Gastrocnemius medialis (tissue), 4 donors: Measurements from ENCODE around the gene TMEM125.

Experiments used
- POLR2A ChIP-seq, 2 donors: fragments of 450-650 bp; IDR thresholded peaks; one replicate each; pipeline ENCODE4 v1.6.1; 2017; ENCODE audit warnings: antibody characterized with exemption in 2 of 2, mild to moderate bottlenecking in 2 of 2, moderate library complexity in 2 of 2
- TF ChIP-seq, protein P1 (sequence below), 5 experiments: fragments of 450-650 bp in 3 of 5; fragments of 200-600 bp in 2 of 5; sonication (generic) in 2 of 5; IDR thresholded peaks in 4 of 5; conservative IDR thresholded peaks in 1 of 5; 1 replicate in 4 of 5; 2 replicates in 1 of 5; pipeline ENCODE4 v1.5.1; 2016 to 2019; ENCODE audit warnings: antibody characterized with exemption in 5 of 5, mild to moderate bottlenecking in 3 of 5, moderate library complexity in 3 of 5

GRCh38 chr1:43313771-43314170 lies 44.0 kb downstream of the TMEM125 start:
- no peak for TF ChIP-seq POLR2A (IDR thresholded peaks at IDR 0.05)
- TF ChIP-seq, protein P1, sequence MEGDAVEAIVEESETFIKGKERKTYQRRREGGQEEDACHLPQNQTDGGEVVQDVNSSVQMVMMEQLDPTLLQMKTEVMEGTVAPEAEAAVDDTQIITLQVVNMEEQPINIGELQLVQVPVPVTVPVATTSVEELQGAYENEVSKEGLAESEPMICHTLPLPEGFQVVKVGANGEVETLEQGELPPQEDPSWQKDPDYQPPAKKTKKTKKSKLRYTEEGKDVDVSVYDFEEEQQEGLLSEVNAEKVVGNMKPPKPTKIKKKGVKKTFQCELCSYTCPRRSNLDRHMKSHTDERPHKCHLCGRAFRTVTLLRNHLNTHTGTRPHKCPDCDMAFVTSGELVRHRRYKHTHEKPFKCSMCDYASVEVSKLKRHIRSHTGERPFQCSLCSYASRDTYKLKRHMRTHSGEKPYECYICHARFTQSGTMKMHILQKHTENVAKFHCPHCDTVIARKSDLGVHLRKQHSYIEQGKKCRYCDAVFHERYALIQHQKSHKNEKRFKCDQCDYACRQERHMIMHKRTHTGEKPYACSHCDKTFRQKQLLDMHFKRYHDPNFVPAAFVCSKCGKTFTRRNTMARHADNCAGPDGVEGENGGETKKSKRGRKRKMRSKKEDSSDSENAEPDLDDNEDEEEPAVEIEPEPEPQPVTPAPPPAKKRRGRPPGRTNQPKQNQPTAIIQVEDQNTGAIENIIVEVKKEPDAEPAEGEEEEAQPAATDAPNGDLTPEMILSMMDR (IDR thresholded peaks at IDR 0.05 in 4 of 5, conservative IDR thresholded peaks at IDR 0.05 in 1 of 5) = no peak
